Measurements from ENCODE around the gene PARP14.
"Not testable (repeated sequence)": the region's sequence is repeated elsewhere in the genome, so short reads cannot be mapped to it uniquely, and the experiment has no call there.

PARP14 gene

GRCh38 chr3:122680475-122681283 lies at the start of gene PARP14:
Gene PARP14 (plus strand): TSS chr3:122680839. CDS start chr3:122680884, 45 bp downstream.
- peak; percentile 30 to 51 (median 37) for DNase-seq

- no peak for DNase-seq
Measured at GRCh38 chr3:122635789-122636188, 44.9 kb upstream of the PARP14 start.

- DNase-seq, result no peak
Measured at GRCh38 chr3:122636697-122637096, 43.9 kb upstream of the PARP14 start.

GRCh38 chr3:122640437-122640999 lies 40.1 kb upstream of the PARP14 start:
- no peak for DNase-seq

- no peak for DNase-seq
Measured at GRCh38 chr3:122642935-122643334, 37.7 kb upstream of the PARP14 start.

- no peak for DNase-seq
Measured at GRCh38 chr3:122646146-122646988, 34.3 kb upstream of the PARP14 start.

GRCh38 chr3:122651233-122651907 lies 29.3 kb upstream of the PARP14 start:
- DNase-seq, result not testable (repeated sequence)

- DNase-seq, result not testable (repeated sequence)
Measured at GRCh38 chr3:122651962-122652361, 28.7 kb upstream of the PARP14 start.

- DNase-seq, result not testable (repeated sequence)
Measured at GRCh38 chr3:122658336-122658735, 22.3 kb upstream of the PARP14 start.

GRCh38 chr3:122660297-122660974 lies 20.2 kb upstream of the PARP14 start:
- DNase-seq, result no peak

GRCh38 chr3:122661633-122662032 lies 19.0 kb upstream of the PARP14 start:
- DNase-seq, result no peak

GRCh38 chr3:122662505-122662904 lies 18.1 kb upstream of the PARP14 start:
- DNase-seq, result no peak

- no peak for DNase-seq
Measured at GRCh38 chr3:122665226-122665786, 15.3 kb upstream of the PARP14 start.

- no peak for DNase-seq
Measured at GRCh38 chr3:122665881-122666280, 14.8 kb upstream of the PARP14 start.

GRCh38 chr3:122668930-122669730 lies 11.5 kb upstream of the PARP14 start:
- DNase-seq, result no peak

GRCh38 chr3:122671553-122671952 lies 9.1 kb upstream of the PARP14 start:
- DNase-seq, result no peak

GRCh38 chr3:122674339-122674738 lies 6.3 kb upstream of the PARP14 start:
- DNase-seq, result no peak

GRCh38 chr3:122676759-122677158 lies 3.9 kb upstream of the PARP14 start:
- DNase-seq, result no peak

GRCh38 chr3:122677216-122677615 lies 3.4 kb upstream of the PARP14 start:
- DNase-seq, result no peak

GRCh38 chr3:122678506-122678905 lies 2.1 kb upstream of the PARP14 start:
- no peak for DNase-seq

Data from activated CD4-positive, CD25-positive, alpha-beta regulatory T cell (primary cell).